Astrocyte of the cerebellum (primary cell): ENCODE measurements around the gene TTC28.

Experiments
- DNase-seq: peaks from one replicate; pipeline ENCODE4 v3.0.0-alpha.2; 2011; ENCODE audit warnings: low read depth
- H3K4me3 ChIP-seq: 2 replicates; pipeline ENCODE4 v1.5.1; 2011; ENCODE audit warnings: mild to moderate bottlenecking, low read depth, low read length, moderate library complexity
- in situ Hi-C: cut with HindIII; loops from 2 replicates; pipeline ENCODE4 v1.10.0; 2017; ENCODE audit warnings: low sequenced_read_pairs
- TF ChIP-seq, protein P1 (sequence below): IDR thresholded peaks from 2 replicates; pipeline ENCODE4 v1.5.1; 2012; ENCODE audit warnings: low read length, low read depth, moderate library complexity, mild to moderate bottlenecking; ENCODE audit errors: missing control alignments

Gene TTC28

DNA sequence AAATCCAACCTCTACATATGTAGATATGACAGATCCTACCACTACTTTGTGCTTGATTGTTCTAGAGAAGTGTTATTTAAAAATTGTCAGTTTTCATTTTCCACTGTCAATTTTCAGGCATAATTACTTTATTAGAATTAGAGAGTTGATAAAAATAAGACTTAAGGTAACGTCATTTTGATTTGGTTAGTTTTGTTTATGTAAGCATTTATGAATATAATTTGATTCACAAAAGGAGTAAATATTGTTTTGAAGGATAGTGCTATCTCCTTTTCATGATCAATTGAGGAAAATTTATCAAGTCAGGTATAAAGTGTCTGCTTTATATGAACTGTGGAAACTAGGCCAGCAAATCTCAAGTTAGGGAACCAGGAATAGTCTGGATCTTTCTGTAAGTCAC lies 718.0 kb downstream of the TTC28 start:
- in situ Hi-C loops, result no loop called here
- DNase-seq, result no peak
- H3K4me3 ChIP-seq, result no peak overlapping the region
- TF ChIP-seq, protein P1, sequence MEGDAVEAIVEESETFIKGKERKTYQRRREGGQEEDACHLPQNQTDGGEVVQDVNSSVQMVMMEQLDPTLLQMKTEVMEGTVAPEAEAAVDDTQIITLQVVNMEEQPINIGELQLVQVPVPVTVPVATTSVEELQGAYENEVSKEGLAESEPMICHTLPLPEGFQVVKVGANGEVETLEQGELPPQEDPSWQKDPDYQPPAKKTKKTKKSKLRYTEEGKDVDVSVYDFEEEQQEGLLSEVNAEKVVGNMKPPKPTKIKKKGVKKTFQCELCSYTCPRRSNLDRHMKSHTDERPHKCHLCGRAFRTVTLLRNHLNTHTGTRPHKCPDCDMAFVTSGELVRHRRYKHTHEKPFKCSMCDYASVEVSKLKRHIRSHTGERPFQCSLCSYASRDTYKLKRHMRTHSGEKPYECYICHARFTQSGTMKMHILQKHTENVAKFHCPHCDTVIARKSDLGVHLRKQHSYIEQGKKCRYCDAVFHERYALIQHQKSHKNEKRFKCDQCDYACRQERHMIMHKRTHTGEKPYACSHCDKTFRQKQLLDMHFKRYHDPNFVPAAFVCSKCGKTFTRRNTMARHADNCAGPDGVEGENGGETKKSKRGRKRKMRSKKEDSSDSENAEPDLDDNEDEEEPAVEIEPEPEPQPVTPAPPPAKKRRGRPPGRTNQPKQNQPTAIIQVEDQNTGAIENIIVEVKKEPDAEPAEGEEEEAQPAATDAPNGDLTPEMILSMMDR, result no peak

DNA sequence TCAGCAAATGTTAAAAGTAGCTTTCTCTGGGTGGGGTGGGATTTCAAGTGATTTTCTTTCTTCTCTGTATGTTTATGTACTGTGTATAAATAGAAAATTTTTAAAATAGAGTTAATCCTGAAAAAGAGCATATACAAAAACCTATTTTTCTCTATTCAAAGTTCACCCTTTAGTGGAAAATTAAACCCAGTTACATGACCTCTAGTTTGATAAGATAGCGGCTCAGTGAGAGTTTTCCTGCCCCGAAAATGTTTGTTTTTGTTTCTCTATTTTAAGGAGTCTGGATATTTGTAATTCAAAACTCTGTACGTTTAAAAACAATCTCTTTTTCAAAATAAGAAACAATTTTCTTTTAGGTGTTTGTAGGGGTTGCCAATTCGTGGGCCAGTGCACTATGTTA lies 718.5 kb downstream of the TTC28 start:
- DNase-seq, result no peak
- TF ChIP-seq, protein P1, result no peak
- in situ Hi-C loops, result no loop called here
- no peak overlapping the region for H3K4me3 ChIP-seq

DNA sequence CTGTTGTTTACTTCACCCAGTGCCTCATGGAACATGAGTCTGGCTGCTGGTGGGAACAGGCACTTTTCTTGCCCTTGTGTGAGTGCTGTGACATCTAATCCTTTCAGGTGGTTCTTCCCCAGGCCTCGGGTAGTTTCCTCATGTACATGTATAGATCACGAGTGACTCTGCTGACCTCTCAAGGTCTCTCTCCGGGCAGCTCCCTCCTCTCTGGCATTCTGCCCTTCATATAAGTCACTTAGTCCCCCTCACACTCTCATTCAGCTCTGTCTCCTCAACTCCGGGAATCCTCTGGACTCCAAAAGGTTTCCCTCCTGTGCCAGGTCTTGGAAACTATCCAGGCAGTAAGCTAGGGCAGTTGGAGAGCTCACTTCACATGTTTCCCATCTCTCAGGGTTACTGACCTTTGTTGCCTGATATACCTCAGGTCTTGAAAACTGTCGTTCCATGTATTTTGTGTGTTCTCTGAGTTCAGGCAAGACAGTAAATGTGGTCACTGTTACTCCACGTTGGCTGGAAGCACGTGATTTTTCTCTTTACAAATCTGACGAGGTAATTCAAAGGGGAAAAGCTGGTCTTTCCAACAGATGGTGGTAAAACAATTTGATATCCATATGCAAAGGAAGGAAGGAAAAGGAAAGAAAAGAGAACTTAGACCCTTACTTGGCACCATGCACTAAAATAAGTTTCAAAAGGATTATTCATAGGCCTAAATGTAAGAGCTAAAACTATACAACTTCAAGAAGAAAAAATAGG lies 720.1 kb downstream of the TTC28 start:
- DNase-seq, result no peak

DNA sequence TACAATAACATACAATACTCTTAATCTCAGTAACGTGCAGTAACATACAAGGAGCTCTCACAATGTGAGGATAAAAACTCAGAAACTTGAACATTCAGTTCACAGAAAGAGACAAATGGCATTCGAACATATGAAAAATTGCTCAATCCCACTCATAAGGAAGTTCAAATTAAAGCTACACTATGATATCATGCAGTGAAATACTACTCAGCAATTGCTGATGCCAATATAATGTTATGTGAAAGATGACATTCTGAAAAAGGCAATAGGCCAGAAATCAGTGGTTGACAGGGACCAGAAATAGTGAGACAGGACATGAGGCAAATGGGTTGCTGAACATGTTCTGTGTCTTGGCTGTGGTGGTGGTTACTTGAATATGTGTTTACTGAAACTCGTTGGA lies 726.9 kb downstream of the TTC28 start:
- no peak overlapping the region for H3K4me3 ChIP-seq
- TF ChIP-seq, protein P1, result no peak
- in situ Hi-C loops, result no loop called here
- no peak for DNase-seq

More for the DNA sequence above, 720.1 kb downstream of the TTC28 start:
- no peak overlapping the region for H3K4me3 ChIP-seq
- in situ Hi-C loops, result no loop called here
- TF ChIP-seq, protein P1, result no peak

DNA sequence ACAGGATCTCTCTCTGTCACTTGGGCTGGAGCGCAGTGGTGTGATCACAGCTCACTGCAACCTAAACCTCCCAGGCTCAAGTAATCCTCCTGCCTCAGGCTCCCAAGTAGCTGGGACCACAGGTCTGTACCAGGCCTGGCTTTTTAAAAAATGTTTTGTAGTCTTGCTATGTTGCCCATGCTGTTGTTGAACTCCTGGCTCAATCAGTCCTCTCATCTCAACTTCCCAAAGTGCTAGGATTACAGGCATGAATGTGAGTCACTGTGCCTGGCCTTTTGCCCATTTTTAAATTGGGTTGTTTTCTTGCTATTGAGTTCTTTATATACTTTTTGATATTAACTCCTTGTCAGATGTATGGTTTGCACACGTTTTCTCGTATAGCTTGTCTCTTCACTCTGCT lies 727.5 kb downstream of the TTC28 start:
- in situ Hi-C loops, result no loop called here
- TF ChIP-seq, protein P1, result no peak
- DNase-seq, result peak; percentile 46
- no peak overlapping the region for H3K4me3 ChIP-seq

DNA sequence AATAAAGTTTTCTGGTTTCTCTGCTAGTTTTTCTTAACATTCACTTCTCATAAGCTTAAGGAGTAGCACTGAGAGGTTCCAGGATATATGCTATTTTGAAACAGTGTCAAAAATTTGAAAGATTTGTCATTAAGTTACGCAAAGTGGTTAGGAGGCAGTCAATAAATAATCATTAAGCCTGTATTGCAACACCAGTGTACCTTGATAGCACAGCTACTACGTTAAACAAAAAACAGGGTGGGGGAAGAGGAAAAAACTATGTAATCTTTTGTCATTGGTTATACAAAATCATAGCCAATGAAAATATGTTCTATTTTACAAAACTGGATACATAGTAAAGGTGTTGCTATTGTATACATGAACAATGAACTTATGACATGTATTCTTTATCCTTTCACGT lies 730.2 kb downstream of the TTC28 start:
- in situ Hi-C loops, result no loop called here
- TF ChIP-seq, protein P1, result no peak

More for the DNA sequence above, 730.2 kb downstream of the TTC28 start:
- DNase-seq, result no peak
- H3K4me3 ChIP-seq, result no peak overlapping the region
